ENCODE results near the gene HNF4A.
"Not testable (repeated sequence)": the region's sequence is repeated elsewhere in the genome, so short reads cannot be mapped to it uniquely, and the experiment has no call there.

HNF4A gene

GRCh38 chr20:44448753-44449546, 93.5 kb downstream of the HNF4A start:
- DNase-seq = no peak

- no peak for DNase-seq
Measured at GRCh38 chr20:44449864-44450263, 94.4 kb downstream of the HNF4A start.

- DNase-seq = no peak
Measured at GRCh38 chr20:44450281-44450889, 94.9 kb downstream of the HNF4A start.

GRCh38 chr20:44450903-44451450, 95.5 kb downstream of the HNF4A start:
- no peak for DNase-seq

GRCh38 chr20:44454306-44454963, 98.9 kb downstream of the HNF4A start:
- no peak for DNase-seq

GRCh38 chr20:44455126-44455525, 99.6 kb downstream of the HNF4A start:
- no peak for DNase-seq

- DNase-seq = no peak
Measured at GRCh38 chr20:44456611-44457010, 101.1 kb downstream of the HNF4A start.

GRCh38 chr20:44457016-44457415, 101.5 kb downstream of the HNF4A start:
- no peak for DNase-seq

- no peak for DNase-seq
Measured at GRCh38 chr20:44459271-44459670, 103.8 kb downstream of the HNF4A start.

GRCh38 chr20:44460795-44461141, 105.3 kb downstream of the HNF4A start:
- peak; percentile 2 for DNase-seq

GRCh38 chr20:44461142-44461802, 105.8 kb downstream of the HNF4A start:
- DNase-seq = no peak

GRCh38 chr20:44461803-44462174, 106.3 kb downstream of the HNF4A start:
- no peak for DNase-seq

- no peak for DNase-seq
Measured at GRCh38 chr20:44463466-44463865, 108.0 kb downstream of the HNF4A start.

- DNase-seq = no peak
Measured at GRCh38 chr20:44464514-44464913, 109.0 kb downstream of the HNF4A start.

GRCh38 chr20:44465001-44465560, 109.6 kb downstream of the HNF4A start:
- no peak for DNase-seq

- DNase-seq = no peak
Measured at GRCh38 chr20:44467289-44467883, 111.9 kb downstream of the HNF4A start.

- DNase-seq = no peak
Measured at GRCh38 chr20:44468044-44468782, 112.7 kb downstream of the HNF4A start.

GRCh38 chr20:44470327-44470726, 114.8 kb downstream of the HNF4A start:
- DNase-seq = no peak

GRCh38 chr20:44471481-44471882, 116.0 kb downstream of the HNF4A start:
- DNase-seq = no peak

- DNase-seq = not testable (repeated sequence)
Measured at GRCh38 chr20:44472283-44472682, 116.8 kb downstream of the HNF4A start.

- DNase-seq = no peak
Measured at GRCh38 chr20:44475372-44475693, 119.8 kb downstream of the HNF4A start.

Measured in NCI-H1092 (cell line).